Psoas muscle (tissue), 8 donors: Measurements from ENCODE around the gene TJP2. TPM values are rescaled to one million over a fixed set of nuclear protein-coding genes. Genes with fewer than 3 reads are reported as not detected.

Experiments used
- ATAC-seq, 4 donors: fragments of 200-7000 bp; cut with Tn5 transposase; one replicate each; pipeline ENCODE4 v1.9.1; 2020; ENCODE audit warnings: moderate library complexity in 3 of 4, mild to moderate bottlenecking in 2 of 4
- DNase-seq, 2 donors: peaks; one replicate each; pipeline ENCODE4 v3.0.0-alpha.2; 2020
- H3K27ac ChIP-seq: fragments of 200-600 bp; one replicate; pipeline ENCODE4 v1.8.0; 2022
- H3K27me3 ChIP-seq, 3 donors: fragments of 200-600 bp in 1 of 3; one replicate each; pipeline versions ENCODE4 v1.6.1 to v1.8.0; 2013 to 2022; ENCODE audit warnings: low read length in 2 of 3, mild to moderate bottlenecking in 2 of 3, moderate library complexity in 1 of 3; ENCODE audit not compliant: insufficient read depth in 3 of 3
- H3K36me3 ChIP-seq, 2 donors: fragments of 200-600 bp in 1 of 2; one replicate each; pipeline versions ENCODE4 v1.6.1 to v1.8.0; 2013 to 2022; ENCODE audit warnings: low read depth in 1 of 2, mild to moderate bottlenecking in 1 of 2, moderate library complexity in 1 of 2; ENCODE audit not compliant: insufficient read depth in 1 of 2
- H3K4me1 ChIP-seq: fragments of 200-600 bp; one replicate; pipeline ENCODE4 v1.8.0; 2022
- H3K4me3 ChIP-seq: fragments of 200-600 bp; one replicate; pipeline ENCODE4 v1.8.0; 2022; ENCODE audit warnings: mild to moderate bottlenecking
- H3K9me3 ChIP-seq: fragments of 200-600 bp; one replicate; pipeline ENCODE4 v1.8.0; 2022
- CTCF ChIP-seq: fragments of 200-600 bp; IDR thresholded peaks from one replicate; pipeline ENCODE4 v1.8.0; 2022; ENCODE audit warnings: antibody characterized with exemption
- WGBS, 3 donors: extraction: QIAGEN DNeasy Blood & Tissue Kit; methylation state at CpG; one replicate each; pipeline versions ENCODE4 v1.1.6 to v1.1.7; 2013; 5-methylcytosine and 5-hydroxymethylcytosine counted together
- intact Hi-C, 2 donors: fragments of 100-400 bp; cut with DNase I; formaldehyde crosslinking; loops; one replicate each; pipeline versions ENCODE4 v1.11.0 to v1.14.2; 2022
- polyA plus RNA-seq, 3 donors: library from polyadenylated mRNA; stranded (reverse); fragments of 200-250 nt; gene quantifications; one replicate each; pipeline ENCODE4 v1.2.3, GENCODE V29; 2013
- total RNA-seq, 4 donors: library from RNA; stranded (reverse); fragmentation: NEBNext Ultra II Directional in 2 of 4; extraction: Animal tissue kit (Norgen Biotek cat#: 25700) in 2 of 4; gene quantifications; one replicate each; pipeline versions ENCODE4 v1.2.1 to v1.2.4, GENCODE V29; 2021 to 2023
- donor health status: healthy with polysubstance abuse.
- donor health status: DM: no; HTN: no; CAD: no; lungs with moderate emphysema.
- donor health status: Bipolar disorder and iron deficiency.
- donor health status: healthy.
- donor health status: DM: yes; HTN: yes; CAD: no.
- donor health status: DM: no; HTN: no; CAD: no.
- donor health status: DM: no; HTN: no; CAD: no.
- donor health status: DM: yes; HTN: yes; CAD: no.

Gene TJP2
- total and polyA plus RNA-seq, 7 donors = 6.6 to 25.1 (median 14.8) TPM

GRCh38 chr9:69147041-69147834, 26.8 kb upstream of the TJP2 start:
- Histone ChIP-seq H3K27me3 (peaks cover 0 to 1% (median 0%) of the 10 kb centered on the region in 3 donors), H3K27ac (no peak overlapping the region), H3K9me3 (no peaks in the 10 kb centered on the region), H3K36me3 (no peaks in the 10 kb centered on the region), H3K4me3 (no peak overlapping the region), H3K4me1 (no peaks in the 10 kb centered on the region)
- TF ChIP-seq CTCF = no peak
- WGBS, 3 donors = 94 to 95% (median 95%) methylated on average over 11 of the region's 11 CpGs
- intact Hi-C loops = no loop called here
- DNase-seq = no peak
- ATAC-seq = no peak

- Histone ChIP-seq H3K4me3 (no peak overlapping the region), H3K36me3 (no peaks in the 10 kb centered on the region), H3K9me3 (no peaks in the 10 kb centered on the region), H3K27me3 (peaks cover 0 to 1% (median 0%) of the 10 kb centered on the region in 3 donors), H3K27ac (no peak overlapping the region), H3K4me1 (no peaks in the 10 kb centered on the region)
- WGBS, 3 donors = 46 to 54% (median 48%) methylated on average over 7 of the region's 7 CpGs
- ATAC-seq (no peak), DNase-seq (no peak)
- intact Hi-C loops = no loop called here
- no peak for TF ChIP-seq CTCF
Measured at GRCh38 chr9:69149321-69149807, 24.7 kb upstream of the TJP2 start.

- no peak for ATAC-seq
- intact Hi-C loops = no loop called here
- Histone ChIP-seq H3K27me3 (peaks cover 0 to 1% (median 0%) of the 10 kb centered on the region in 3 donors), H3K4me1 (no peaks in the 10 kb centered on the region), H3K4me3 (no peak overlapping the region), H3K9me3 (no peaks in the 10 kb centered on the region), H3K36me3 (no peaks in the 10 kb centered on the region), H3K27ac (no peak overlapping the region)
- no peak for TF ChIP-seq CTCF
- 89 to 93% (median 92%) methylated on average over 7 of the region's 7 CpGs for WGBS, 3 donors
- no peak for DNase-seq
Measured at GRCh38 chr9:69151506-69151905, 22.6 kb upstream of the TJP2 start.

GRCh38 chr9:69153707-69154521, 20.2 kb upstream of the TJP2 start:
- WGBS, 3 donors = 92 to 95% (median 93%) methylated on average over 9 of the region's 9 CpGs
- Histone ChIP-seq H3K4me3 (no peak overlapping the region), H3K27me3 (no peaks in the 10 kb centered on the region), H3K4me1 (no peaks in the 10 kb centered on the region), H3K9me3 (no peaks in the 10 kb centered on the region), H3K27ac (no peak overlapping the region), H3K36me3 (no peaks in the 10 kb centered on the region)
- TF ChIP-seq CTCF = no peak
- DNase-seq (no peak), ATAC-seq (no peak)
- intact Hi-C loops = no loop called here
